ENCODE results near the gene GADD45GIP1. TPM values are rescaled to one million over a fixed set of nuclear protein-coding genes. Genes with fewer than 3 reads are reported as not detected.

Gene GADD45GIP1
- total RNA-seq, 2 donors from 2014 or later, result 29.9 to 58.7 TPM

GRCh38 chr19:12938779-12939601 lies 18.0 kb downstream of the GADD45GIP1 start:
- Histone ChIP-seq H3K36me3 (peaks cover 15 to 16% of the 10 kb centered on the region in 2 donors), H3K27me3 (replicated peaks; ENCODE audit: insufficient read depth) (no peaks in the 10 kb centered on the region), H3K4me3 (peak overlapping the region; percentile 99), H3K4me1 (replicated peaks) (peaks cover 28% of the 10 kb centered on the region), H3K27ac (peak overlapping the region; percentile 88 to 90), H3K9me3 (no peaks in the 10 kb centered on the region)
- no peak for DNase-seq (ENCODE audit: low spot score)
- TF ChIP-seq POLR2A (IDR thresholded peaks at IDR 0.05), result no peak
- TF ChIP-seq CTCF (IDR thresholded peaks at IDR 0.05), result no peak
- no peak for TF ChIP-seq POLR2AphosphoS5 (IDR thresholded peaks at IDR 0.05)
- under 1% methylated on average over 54 of the region's 54 CpGs for WGBS
- intact Hi-C loops (cut with DNase I), result loop anchor here (10.0 kb wide), 1 partner anchor 54 kb away; the partner anchor contains the start of genes DNASE2 and KLF1

DNA sequence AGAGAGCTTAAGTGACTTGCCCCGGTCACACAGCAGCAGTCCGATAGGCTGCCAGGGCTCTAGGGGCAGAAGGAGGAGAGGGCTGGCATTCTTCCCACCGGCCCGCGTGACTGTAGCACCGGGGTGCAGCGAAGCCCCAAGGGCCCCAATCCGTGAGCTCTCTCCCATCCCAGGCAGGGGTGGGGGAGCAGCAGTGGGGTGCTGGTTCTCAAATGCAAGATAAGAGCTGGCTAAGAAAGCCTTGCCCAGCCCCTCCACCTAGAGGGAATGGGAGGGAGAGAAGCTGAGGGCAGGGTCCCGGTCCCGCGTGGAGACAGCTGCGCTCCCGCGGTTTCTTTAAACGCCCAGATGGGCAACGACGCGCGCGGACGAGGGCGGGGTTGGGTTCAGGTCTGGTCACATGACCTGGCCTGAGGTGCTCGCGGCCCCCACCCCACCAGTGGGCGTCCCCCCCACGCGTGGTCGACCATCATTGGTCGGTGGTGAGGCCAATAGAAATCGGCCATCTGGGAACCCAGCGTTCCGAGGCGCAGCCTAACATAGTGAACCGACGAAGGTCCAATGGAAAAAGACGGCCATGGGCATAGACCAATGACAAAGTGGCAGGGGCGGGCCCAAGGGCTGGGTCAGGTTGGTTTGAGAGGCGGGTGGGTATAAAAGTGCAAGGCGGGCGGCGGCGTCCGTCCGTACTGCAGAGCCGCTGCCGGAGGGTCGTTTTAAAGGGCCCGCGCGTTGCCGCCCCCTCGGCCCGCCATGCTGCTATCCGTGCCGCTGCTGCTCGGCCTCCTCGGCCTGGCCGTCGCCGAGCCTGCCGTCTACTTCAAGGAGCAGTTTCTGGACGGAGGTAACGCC lies 18.9 kb downstream of the GADD45GIP1 start, which contains the start of gene CALR:
Gene CALR, plus strand, starts transcription at position 683 of the 852 bp plus-strand sequence. Its CDS starts 71 bp downstream, at position 754.
- peak; percentile 100 for DNase-seq (ENCODE audit: low spot score)
- intact Hi-C loops (cut with DNase I), result loop anchor here (10.0 kb wide), 1 partner anchor 53 kb away; the partner anchor contains the start of genes DNASE2 and KLF1
- Histone ChIP-seq H3K9me3 (no peaks in the 10 kb centered on the region), H3K27me3 (replicated peaks; ENCODE audit: insufficient read depth) (no peaks in the 10 kb centered on the region), H3K4me3 (peak within 1 kb of the TSS; percentile 99), H3K4me1 (replicated peaks) (peaks cover 21% of the 10 kb centered on the region), H3K36me3 (peaks cover 9 to 16% of the 10 kb centered on the region in 2 donors), H3K27ac (peak within 1 kb of the TSS; percentile 88 to 90)
- peak; percentile 100 for TF ChIP-seq POLR2AphosphoS5 (IDR thresholded peaks at IDR 0.05)
- TF ChIP-seq POLR2A (IDR thresholded peaks at IDR 0.05), result peak; percentile 100
- TF ChIP-seq CTCF (IDR thresholded peaks at IDR 0.05), result peak in 2 of 4 experiments; percentile 21 to 45
- 0% methylated on average over 57 of the region's 63 CpGs for WGBS

GRCh38 chr19:12937093-12937926 lies 19.7 kb downstream of the GADD45GIP1 start:
- WGBS, result 18% methylated on average over 23 of the region's 23 CpGs
- Histone ChIP-seq H3K27ac (peak overlapping the region; percentile 30 to 49), H3K4me3 (peak overlapping the region; percentile 99), H3K36me3 (peaks cover 9 to 16% of the 10 kb centered on the region in 2 donors), H3K27me3 (replicated peaks; ENCODE audit: insufficient read depth) (no peaks in the 10 kb centered on the region), H3K4me1 (replicated peaks) (peaks cover 26% of the 10 kb centered on the region), H3K9me3 (no peaks in the 10 kb centered on the region)
- intact Hi-C loops (cut with DNase I), result loop anchor here (10.0 kb wide), 1 partner anchor 53 kb away; the partner anchor contains the start of genes DNASE2 and KLF1
- TF ChIP-seq POLR2A (IDR thresholded peaks at IDR 0.05) (no peak), POLR2AphosphoS5 (IDR thresholded peaks at IDR 0.05) (no peak), CTCF (IDR thresholded peaks at IDR 0.05) (no peak)
- no peak for DNase-seq (ENCODE audit: low spot score)

DNA sequence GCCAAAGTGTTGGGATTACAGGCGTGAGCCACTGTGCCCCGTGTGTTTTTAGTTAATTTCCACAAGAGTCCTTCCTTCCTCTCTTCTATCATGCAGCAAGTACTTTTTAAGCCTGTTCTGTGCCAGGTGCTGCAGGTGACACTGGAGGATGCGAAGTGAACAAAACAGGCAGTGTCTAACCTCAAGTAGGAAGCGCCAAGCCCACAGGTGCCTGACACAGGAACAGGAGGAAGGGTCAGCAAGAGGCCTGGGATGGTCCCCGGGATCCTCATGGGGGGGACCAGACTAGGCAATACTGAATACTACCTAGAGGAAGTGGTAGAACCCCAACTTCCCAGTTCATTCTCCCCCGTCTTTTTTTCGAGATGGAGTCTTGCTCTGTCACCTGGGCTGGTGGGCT lies 20.4 kb downstream of the GADD45GIP1 start:
- Histone ChIP-seq H3K9me3 (no peaks in the 10 kb centered on the region), H3K4me3 (no peak overlapping the region), H3K4me1 (replicated peaks) (peaks cover 25% of the 10 kb centered on the region), H3K27ac (no peak overlapping the region), H3K27me3 (replicated peaks; ENCODE audit: insufficient read depth) (no peaks in the 10 kb centered on the region), H3K36me3 (peaks cover 9 to 16% of the 10 kb centered on the region in 2 donors)
- WGBS, result 60% methylated on average over 7 of the region's 7 CpGs
- TF ChIP-seq CTCF (IDR thresholded peaks at IDR 0.05), result no peak
- no peak for TF ChIP-seq POLR2AphosphoS5 (IDR thresholded peaks at IDR 0.05)
- TF ChIP-seq POLR2A (IDR thresholded peaks at IDR 0.05), result no peak
- intact Hi-C loops (cut with DNase I), result loop anchor here (10.0 kb wide), 1 partner anchor 52 kb away; the partner anchor contains the start of genes DNASE2 and KLF1
- DNase-seq (ENCODE audit: low spot score), result no peak
